Vagina (tissue), 2 donors: ENCODE measurements around the gene RPTOR.

Experiments
- CTCF ChIP-seq, 3 experiments: fragments of 450-650 bp in 2 of 3; fragments of 200-600 bp in 1 of 3; sonication (generic) in 1 of 3; IDR thresholded peaks; one replicate each; pipeline ENCODE4 v1.5.1; 2017 to 2019; ENCODE audit warnings: antibody characterized with exemption in 3 of 3, mild to moderate bottlenecking in 2 of 3, moderate library complexity in 2 of 3
- POLR2A ChIP-seq, 2 donors: fragments of 450-650 bp; IDR thresholded peaks; one replicate each; pipeline ENCODE4 v1.6.1; 2017; ENCODE audit warnings: antibody characterized with exemption in 2 of 2, mild to moderate bottlenecking in 2 of 2, moderate library complexity in 2 of 2
- POLR2AphosphoS5 ChIP-seq, 2 donors: sonication (generic); formaldehyde crosslinking; IDR thresholded peaks; one replicate each; pipeline ENCODE4 v1.9.0; 2017; ENCODE audit warnings: antibody characterized with exemption in 2 of 2, mild to moderate bottlenecking in 2 of 2, low read depth in 1 of 2; ENCODE audit not compliant: insufficient read depth in 1 of 2

DNA sequence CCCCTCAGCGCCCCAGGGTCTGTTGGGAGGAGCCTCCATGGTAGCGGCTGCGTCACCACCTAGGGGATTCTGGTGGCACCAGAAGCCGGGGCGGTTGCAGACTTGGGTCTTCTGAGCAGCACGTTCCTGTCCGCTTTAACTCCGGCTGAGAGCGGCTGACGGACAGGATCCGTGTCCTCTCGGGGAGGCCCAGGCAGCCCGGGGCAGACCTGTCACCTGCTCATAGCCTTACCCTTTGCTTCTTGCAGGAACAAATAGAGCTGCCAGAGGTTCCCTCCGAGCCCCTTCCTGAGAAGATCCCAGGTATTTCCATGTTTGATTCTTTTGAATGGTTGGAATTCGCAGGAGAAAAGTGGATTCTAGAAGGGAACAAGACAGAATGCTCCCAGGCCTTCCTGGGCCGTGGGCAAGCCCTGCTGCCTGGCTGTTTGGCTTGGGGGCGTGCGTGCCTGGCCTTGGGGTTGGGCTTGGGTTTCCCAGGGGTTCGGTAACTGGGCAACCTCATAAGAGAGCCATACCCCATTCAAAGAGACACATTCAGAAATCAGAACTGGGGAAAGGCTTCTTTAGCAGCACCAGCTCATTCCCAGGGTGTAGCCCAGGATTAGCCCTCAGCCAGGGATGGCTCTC is 453.6 kb downstream of the RPTOR start:
- TF ChIP-seq POLR2A (IDR thresholded peaks at IDR 0.05) (no peak), CTCF (IDR thresholded peaks at IDR 0.05) (no peak), POLR2AphosphoS5 (IDR thresholded peaks at IDR 0.05; ENCODE audit: insufficient read depth in 1 of 2, low read depth in 1 of 2) (no peak)
